Body of pancreas (tissue), 4 donors: Measurements from ENCODE around the gene PCBP3.

Source experiments
- CTCF ChIP-seq, 7 experiments: fragments of 450-650 bp in 4 of 7; fragments of 200-600 bp in 3 of 7; sonication (generic) in 3 of 7; IDR thresholded peaks; one replicate each; pipeline ENCODE4 v1.5.1; 2016 to 2019; ENCODE audit warnings: antibody characterized with exemption in 7 of 7
- POLR2A ChIP-seq, 3 donors: fragments of 450-650 bp; IDR thresholded peaks; one replicate each; pipeline ENCODE4 v1.6.1; 2016; ENCODE audit warnings: antibody characterized with exemption in 3 of 3, mild to moderate bottlenecking in 2 of 3

DNA sequence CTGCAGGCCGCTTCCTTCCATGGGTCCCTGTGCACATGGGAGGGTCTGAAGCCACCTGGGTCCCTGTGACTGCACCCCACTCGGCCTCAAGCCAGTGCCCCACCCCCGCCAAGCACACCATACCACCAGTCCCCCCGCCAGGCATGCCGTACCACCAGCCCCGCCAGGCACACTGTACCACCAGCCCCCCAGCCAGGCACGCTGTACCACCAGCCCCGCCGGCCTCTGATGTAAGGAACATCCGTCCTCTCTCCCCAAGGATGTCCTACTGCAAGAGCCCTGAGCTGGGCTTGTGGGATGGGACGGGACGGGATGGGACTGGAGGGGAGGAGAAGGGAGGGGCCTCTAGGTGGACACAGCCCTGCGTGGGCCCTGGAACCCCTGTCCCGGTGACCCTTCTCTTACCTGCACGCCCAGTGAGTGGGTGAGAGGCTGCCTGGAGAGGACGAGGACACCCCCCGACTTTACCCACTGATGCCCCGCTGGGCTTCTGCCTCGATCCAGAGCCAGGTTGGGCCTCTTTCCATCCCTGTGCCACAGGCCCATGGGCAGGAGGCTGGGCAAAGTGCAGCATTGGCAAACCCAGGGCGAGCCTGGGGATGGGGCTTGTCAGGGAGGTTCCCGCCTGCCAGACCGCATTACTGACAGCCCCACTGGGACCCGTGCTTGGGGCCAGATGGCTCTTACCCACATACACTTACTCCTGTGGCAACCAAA is 297.3 kb downstream of the PCBP3 start:
- TF ChIP-seq CTCF (IDR thresholded peaks at IDR 0.05) (no peak), POLR2A (IDR thresholded peaks at IDR 0.05) (no peak)
